Measurements from ENCODE around the gene CELF6. TPM values are rescaled to one million over a fixed set of nuclear protein-coding genes. Genes with fewer than 3 reads are reported as not detected.

Gene CELF6
- total RNA-seq, 1 donor = 0.36 TPM

DNA sequence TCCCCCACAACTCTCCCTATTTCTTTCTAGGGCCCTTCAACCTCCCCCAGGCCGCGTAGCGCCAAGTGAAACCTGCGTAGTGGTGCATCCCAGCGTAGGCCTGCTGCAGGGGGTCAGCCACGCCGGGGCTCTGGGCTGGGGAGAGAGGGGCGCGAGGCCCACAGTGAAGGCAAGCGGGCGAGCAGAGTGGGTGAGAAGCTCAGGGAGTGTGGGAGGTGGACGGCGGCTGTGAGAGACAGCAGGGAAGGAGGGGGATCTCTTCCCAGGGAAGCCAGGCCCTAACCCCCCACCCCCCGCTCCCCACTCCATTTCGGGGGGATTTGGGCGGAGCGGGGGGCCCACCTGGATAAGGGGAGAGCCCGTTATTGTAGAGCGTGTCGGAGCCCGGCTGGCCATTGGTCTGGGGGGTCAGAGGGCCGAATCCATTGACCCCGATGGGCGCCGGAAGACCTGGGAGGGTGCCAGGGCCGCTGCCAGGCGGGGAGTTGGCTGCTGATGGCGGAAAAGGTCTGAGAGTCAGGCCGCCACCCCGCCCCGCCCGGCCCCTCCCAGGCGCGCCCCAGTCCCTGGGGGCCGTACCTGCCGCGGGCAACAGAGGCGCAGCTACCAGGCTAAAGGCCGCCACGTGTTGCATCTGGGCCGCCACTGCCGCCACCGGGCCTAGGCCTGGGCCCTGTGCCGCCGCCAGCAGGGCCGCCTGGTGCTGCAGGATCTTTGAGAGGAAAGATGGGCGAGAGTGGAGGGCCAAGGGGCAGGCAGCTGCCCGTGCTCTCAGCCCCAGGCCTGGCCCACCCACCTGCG, 31.0 kb downstream of the CELF6 start:
- TF ChIP-seq, protein P1, sequence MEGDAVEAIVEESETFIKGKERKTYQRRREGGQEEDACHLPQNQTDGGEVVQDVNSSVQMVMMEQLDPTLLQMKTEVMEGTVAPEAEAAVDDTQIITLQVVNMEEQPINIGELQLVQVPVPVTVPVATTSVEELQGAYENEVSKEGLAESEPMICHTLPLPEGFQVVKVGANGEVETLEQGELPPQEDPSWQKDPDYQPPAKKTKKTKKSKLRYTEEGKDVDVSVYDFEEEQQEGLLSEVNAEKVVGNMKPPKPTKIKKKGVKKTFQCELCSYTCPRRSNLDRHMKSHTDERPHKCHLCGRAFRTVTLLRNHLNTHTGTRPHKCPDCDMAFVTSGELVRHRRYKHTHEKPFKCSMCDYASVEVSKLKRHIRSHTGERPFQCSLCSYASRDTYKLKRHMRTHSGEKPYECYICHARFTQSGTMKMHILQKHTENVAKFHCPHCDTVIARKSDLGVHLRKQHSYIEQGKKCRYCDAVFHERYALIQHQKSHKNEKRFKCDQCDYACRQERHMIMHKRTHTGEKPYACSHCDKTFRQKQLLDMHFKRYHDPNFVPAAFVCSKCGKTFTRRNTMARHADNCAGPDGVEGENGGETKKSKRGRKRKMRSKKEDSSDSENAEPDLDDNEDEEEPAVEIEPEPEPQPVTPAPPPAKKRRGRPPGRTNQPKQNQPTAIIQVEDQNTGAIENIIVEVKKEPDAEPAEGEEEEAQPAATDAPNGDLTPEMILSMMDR (IDR thresholded peaks at IDR 0.05; ENCODE audit: extremely low read depth, low read depth, low read length) = no peak
- Histone ChIP-seq H3K27me3 (ENCODE audit: insufficient read depth, low read length) (no peaks in the 10 kb centered on the region), H3K36me3 (ENCODE audit: insufficient read depth, low read length) (no peaks in the 10 kb centered on the region), H3K4me3 (ENCODE audit: insufficient read depth, low read length) (no peak overlapping the region), H3K9me3 (ENCODE audit: low read depth, low read length) (no peaks in the 10 kb centered on the region), H3K27ac (ENCODE audit: low read depth, low read length) (no peak overlapping the region), H3K4me2 (ENCODE audit: insufficient read depth, low read length) (no peak overlapping the region), H3K79me2 (ENCODE audit: insufficient read depth, low read length) (no peaks in the 10 kb centered on the region), H4K20me1 (ENCODE audit: insufficient read depth, low read length) (no peaks in the 10 kb centered on the region), H2AFZ (ENCODE audit: low read length) (no peak overlapping the region), H3K4me1 (ENCODE audit: insufficient read depth, low read length) (no peaks in the 10 kb centered on the region)
- DNase-seq (ENCODE audit: insufficient read length, low spot score, missing footprints) = no peak

DNA sequence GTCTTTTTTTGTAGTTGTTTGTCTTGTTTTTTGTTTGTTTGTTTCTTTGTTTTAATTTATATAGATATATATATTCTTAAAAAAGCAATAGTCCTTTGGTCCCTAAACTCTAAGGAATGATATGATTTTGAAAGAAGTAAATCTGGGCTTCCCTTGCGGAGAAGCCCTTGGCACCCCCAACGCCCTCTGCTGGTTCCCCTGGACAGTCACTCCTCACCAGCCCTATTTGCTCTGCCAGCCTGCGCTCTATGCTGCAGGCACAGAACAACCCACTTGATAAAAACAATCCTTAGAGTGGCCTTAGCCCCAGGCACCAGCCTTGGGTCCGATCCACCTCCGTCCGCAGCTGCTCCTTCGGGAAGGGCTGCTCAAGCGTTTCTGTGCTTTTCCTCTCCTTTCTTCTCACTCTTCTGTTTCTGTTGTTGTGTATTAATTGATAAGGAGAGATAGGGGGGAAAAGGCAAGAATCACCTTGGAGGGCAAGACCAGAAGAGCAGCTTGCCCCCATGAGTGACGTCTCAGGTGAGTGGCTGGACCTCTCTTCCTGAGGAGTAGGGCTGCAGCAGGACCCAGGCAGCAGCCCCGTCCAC, 33.9 kb downstream of the CELF6 start:
- Histone ChIP-seq H3K27ac (ENCODE audit: low read depth, low read length) (no peak overlapping the region), H3K9me3 (ENCODE audit: low read depth, low read length) (no peaks in the 10 kb centered on the region), H2AFZ (ENCODE audit: low read length) (no peak overlapping the region), H3K79me2 (ENCODE audit: insufficient read depth, low read length) (no peaks in the 10 kb centered on the region), H3K36me3 (ENCODE audit: insufficient read depth, low read length) (no peaks in the 10 kb centered on the region), H3K4me1 (ENCODE audit: insufficient read depth, low read length) (no peaks in the 10 kb centered on the region), H3K27me3 (ENCODE audit: insufficient read depth, low read length) (no peaks in the 10 kb centered on the region), H3K4me2 (ENCODE audit: insufficient read depth, low read length) (no peak overlapping the region), H4K20me1 (ENCODE audit: insufficient read depth, low read length) (no peaks in the 10 kb centered on the region), H3K4me3 (ENCODE audit: insufficient read depth, low read length) (no peak overlapping the region)
- TF ChIP-seq, protein P1 (IDR thresholded peaks at IDR 0.05; ENCODE audit: extremely low read depth, low read depth, low read length) = peak; percentile 63
- peak; percentile 93 for DNase-seq (ENCODE audit: insufficient read length, low spot score, missing footprints)

DNA sequence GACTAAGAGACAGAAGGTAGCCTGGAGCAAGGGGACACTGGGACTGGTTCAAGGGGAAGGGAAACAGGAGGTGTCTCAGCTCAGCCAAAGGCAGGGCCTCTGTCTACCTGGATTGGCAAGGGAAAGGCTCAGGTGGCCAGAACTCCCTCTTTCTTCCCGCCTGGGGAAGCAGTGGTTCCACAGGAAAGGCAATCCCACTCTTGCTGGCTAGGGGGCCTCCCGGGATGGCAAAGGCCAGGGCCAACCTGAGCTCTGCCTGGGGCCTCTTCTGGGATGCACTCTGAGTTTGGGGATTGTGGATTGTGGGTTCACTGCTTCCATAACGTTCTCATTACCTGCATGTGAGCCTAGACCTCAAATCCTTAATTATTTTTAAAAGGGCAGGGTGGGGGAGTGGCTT, 34.6 kb downstream of the CELF6 start:
- no peak for DNase-seq (ENCODE audit: insufficient read length, low spot score, missing footprints)
- Histone ChIP-seq H3K27ac (ENCODE audit: low read depth, low read length) (no peak overlapping the region), H2AFZ (ENCODE audit: low read length) (no peak overlapping the region), H4K20me1 (ENCODE audit: insufficient read depth, low read length) (no peaks in the 10 kb centered on the region), H3K36me3 (ENCODE audit: insufficient read depth, low read length) (no peaks in the 10 kb centered on the region), H3K9me3 (ENCODE audit: low read depth, low read length) (no peaks in the 10 kb centered on the region), H3K27me3 (ENCODE audit: insufficient read depth, low read length) (no peaks in the 10 kb centered on the region), H3K4me2 (ENCODE audit: insufficient read depth, low read length) (no peak overlapping the region), H3K79me2 (ENCODE audit: insufficient read depth, low read length) (no peaks in the 10 kb centered on the region), H3K4me1 (ENCODE audit: insufficient read depth, low read length) (no peaks in the 10 kb centered on the region), H3K4me3 (ENCODE audit: insufficient read depth, low read length) (no peak overlapping the region)
- TF ChIP-seq, protein P1 (IDR thresholded peaks at IDR 0.05; ENCODE audit: extremely low read depth, low read depth, low read length) = no peak

DNA sequence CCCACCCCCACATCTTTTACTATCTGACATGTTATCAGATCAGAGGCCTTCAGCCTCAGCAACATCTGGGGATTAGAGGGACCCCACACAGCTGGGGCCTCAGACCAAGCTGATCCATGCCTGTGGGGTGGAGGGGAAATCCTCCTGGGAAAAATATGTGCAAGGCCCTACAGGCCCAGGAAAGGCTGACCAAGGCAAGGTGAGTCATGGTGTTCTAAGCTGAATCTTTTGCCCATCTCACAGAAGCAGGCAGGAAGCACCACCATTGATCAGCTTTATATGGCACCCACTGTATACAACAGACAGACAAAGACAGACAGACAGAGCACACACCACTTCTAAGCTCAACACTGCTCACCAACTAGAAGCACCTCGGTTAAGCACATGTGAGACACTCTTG, 35.2 kb downstream of the CELF6 start:
- Histone ChIP-seq H3K27ac (ENCODE audit: low read depth, low read length) (no peak overlapping the region), H3K36me3 (ENCODE audit: insufficient read depth, low read length) (no peaks in the 10 kb centered on the region), H3K4me1 (ENCODE audit: insufficient read depth, low read length) (no peaks in the 10 kb centered on the region), H3K4me2 (ENCODE audit: insufficient read depth, low read length) (no peak overlapping the region), H3K4me3 (ENCODE audit: insufficient read depth, low read length) (no peak overlapping the region), H3K9me3 (ENCODE audit: low read depth, low read length) (no peaks in the 10 kb centered on the region), H2AFZ (ENCODE audit: low read length) (no peak overlapping the region), H3K79me2 (ENCODE audit: insufficient read depth, low read length) (no peaks in the 10 kb centered on the region), H4K20me1 (ENCODE audit: insufficient read depth, low read length) (no peaks in the 10 kb centered on the region), H3K27me3 (ENCODE audit: insufficient read depth, low read length) (no peaks in the 10 kb centered on the region)
- peak; percentile 69 for DNase-seq (ENCODE audit: insufficient read length, low spot score, missing footprints)
- TF ChIP-seq, protein P1 (IDR thresholded peaks at IDR 0.05; ENCODE audit: extremely low read depth, low read depth, low read length) = no peak
